HepG2 (cell line): ENCODE results near the gene ETFDH. TPM values are rescaled to one million over a fixed set of nuclear protein-coding genes. Genes with fewer than 3 reads are reported as not detected.

Experiments
- ARID3A ChIP-seq: IDR thresholded peaks from 2 replicates; pipeline ENCODE4 v1.6.1; 2012; ENCODE audit warnings: low read depth, low read length, improper control_type of control experiment
- ATF7 ChIP-seq, 2 experiments: fragments of 450-650 bp in 1 of 2; sonication (generic) in 1 of 2; formaldehyde crosslinking in 1 of 2; IDR thresholded peaks; 2 replicates each; pipeline versions ENCODE4 v1.4.0 to v1.6.1; 2016 to 2020; ENCODE audit warnings: antibody characterized with exemption in 1 of 2, mild to moderate bottlenecking in 1 of 2, missing genetic modification reagents in 1 of 2
- CREB1 ChIP-seq, 2 experiments: fragments of 450-650 bp in 1 of 2; IDR thresholded peaks; 2 replicates each; pipeline ENCODE4 v1.6.1; 2016 to 2017; ENCODE audit warnings: control low read depth in 1 of 2, mild to moderate bottlenecking in 1 of 2, missing compliant biosample characterization in 1 of 2, missing genetic modification characterization in 1 of 2
- SCMH1 ChIP-seq: sonication (generic); formaldehyde crosslinking; IDR thresholded peaks from 2 replicates; pipeline ENCODE4 v1.9.0; 2021; ENCODE audit warnings: missing genetic modification reagents, mild to moderate bottlenecking, borderline replicate concordance
- STAG1 ChIP-seq: sonication (generic); formaldehyde crosslinking; IDR thresholded peaks from 2 replicates; pipeline ENCODE4 v1.4.0; 2020; ENCODE audit warnings: missing genetic modification reagents
- ZBTB1 ChIP-seq: sonication (generic); formaldehyde crosslinking; IDR thresholded peaks from 2 replicates; pipeline ENCODE4 v1.4.0; 2020; ENCODE audit warnings: missing genetic modification reagents, borderline replicate concordance
- ZC3H4 ChIP-seq: sonication (generic); formaldehyde crosslinking; IDR thresholded peaks from 2 replicates; pipeline ENCODE4 v1.4.0; 2020; ENCODE audit warnings: missing genetic modification reagents, borderline replicate concordance
- ZFP36 ChIP-seq: fragments of 150-350 bp; IDR thresholded peaks from 2 replicates; pipeline ENCODE4 v1.6.1; 2018; ENCODE audit warnings: borderline replicate concordance, low read length, low read depth; ENCODE audit not compliant: partially characterized antibody
- ZNF138 ChIP-seq: sonication (generic); formaldehyde crosslinking; IDR thresholded peaks from 2 replicates; pipeline ENCODE4 v1.5.0; 2020; ENCODE audit warnings: mild to moderate bottlenecking, low read depth, missing genetic modification reagents
- ZNF354B ChIP-seq: sonication (generic); formaldehyde crosslinking; IDR thresholded peaks from 2 replicates; pipeline ENCODE4 v1.8.0; 2022; ENCODE audit warnings: mild to moderate bottlenecking, missing genetic modification reagents
- ZNF678 ChIP-seq: sonication (generic); formaldehyde crosslinking; IDR thresholded peaks from 2 replicates; pipeline ENCODE4 v1.4.0; 2020; ENCODE audit warnings: mild to moderate bottlenecking, missing genetic modification reagents
- polyA plus RNA-seq, 8 experiments: library from polyadenylated mRNA; depleted of rRNA in 3 of 8; stranded (reverse) in 7 of 8; unstranded in 1 of 8; fragments of >200 nt; fragmentation: Illumina TruSeq in 4 of 8; extraction: Trizol in 4 of 8; gene quantifications; 2 replicates each; pipeline versions ENCODE4 v1.2.1 to v1.2.3, GENCODE V29; 2011 to 2016; ENCODE audit warnings: low read depth in 4 of 8, missing spikeins in 1 of 8, mixed read lengths in 1 of 8; ENCODE audit not compliant: insufficient read depth in 1 of 8
- total RNA-seq, 5 experiments: library from RNA; depleted of rRNA; stranded (reverse); fragments of >200 nt; fragmentation: Illumina TruSeq; extraction: Trizol; gene quantifications; 2 replicates each; pipeline ENCODE4 v1.2.3, GENCODE V29; 2016; ENCODE audit warnings: low read depth in 1 of 5
- TF ChIP-seq, protein P1 (sequence below): fragments of 450-650 bp; IDR thresholded peaks from 2 replicates; pipeline ENCODE4 v1.6.1; 2017
- TF ChIP-seq, protein P2 (sequence below): sonication (generic); formaldehyde crosslinking; IDR thresholded peaks from 2 replicates; pipeline ENCODE4 v1.5.1; 2020; ENCODE audit warnings: missing genetic modification reagents, mild to moderate bottlenecking, borderline replicate concordance
- TF ChIP-seq, protein P3 (sequence below): sonication (generic); formaldehyde crosslinking; IDR thresholded peaks from 2 replicates; pipeline ENCODE4 v1.5.0; 2020; ENCODE audit warnings: mild to moderate bottlenecking, missing genetic modification reagents, moderate library complexity

Gene ETFDH
- total and polyA plus RNA-seq, 2 of the 13 experiments (the other 11 are each of a cell fraction or from before 2014, with no cell fraction given), result 14.7 to 17.8 TPM

DNA sequence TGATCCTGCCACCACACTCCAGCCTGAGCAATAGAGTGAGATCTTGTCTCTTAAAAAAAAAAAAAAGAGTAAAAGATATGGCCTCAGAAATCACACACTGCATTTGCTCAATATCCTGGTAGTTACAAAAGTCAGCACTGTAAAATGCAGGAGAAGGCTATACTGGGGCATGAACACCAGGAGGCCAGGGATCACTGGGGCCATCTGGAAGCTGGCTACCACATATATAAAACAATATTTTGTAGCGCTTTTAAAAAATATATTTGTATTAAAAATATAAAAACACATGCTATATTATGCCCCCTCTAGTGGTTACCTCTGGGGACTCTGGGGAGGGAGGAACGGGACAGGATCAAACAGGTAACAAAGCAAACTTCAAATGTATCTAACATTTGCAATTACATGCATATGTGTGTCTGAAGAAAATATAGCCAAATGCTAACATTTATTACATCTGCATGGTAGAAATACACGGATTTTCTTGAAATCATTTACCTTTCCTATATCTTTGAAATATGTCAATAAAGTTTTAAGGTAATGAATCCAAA, 4.4 kb upstream of the ETFDH start (continued):
- TF ChIP-seq ZFP36 (peak; percentile 79), ZNF354B (no peak), ZNF138 (CRISPR knock-in tag) (no peak), ATF7 (IDR thresholded peaks at IDR 0.05) (no peak), ATF7 (CRISPR knock-in tag; IDR thresholded peaks at IDR 0.05) (no peak), ZBTB1 (no peak), ARID3A (0 out of 2 replicates have a peak, but pooled peaks have one; percentile 21), CREB1 (IDR thresholded peaks at IDR 0.05) (no peak), CREB1 (CRISPR knock-in tag; IDR thresholded peaks at IDR 0.05) (no peak), ZNF678 (no peak), SCMH1 (CRISPR knock-in tag) (no peak), ZC3H4 (CRISPR knock-in tag) (no peak), STAG1 (peak; percentile 38)
- TF ChIP-seq, protein P1, sequence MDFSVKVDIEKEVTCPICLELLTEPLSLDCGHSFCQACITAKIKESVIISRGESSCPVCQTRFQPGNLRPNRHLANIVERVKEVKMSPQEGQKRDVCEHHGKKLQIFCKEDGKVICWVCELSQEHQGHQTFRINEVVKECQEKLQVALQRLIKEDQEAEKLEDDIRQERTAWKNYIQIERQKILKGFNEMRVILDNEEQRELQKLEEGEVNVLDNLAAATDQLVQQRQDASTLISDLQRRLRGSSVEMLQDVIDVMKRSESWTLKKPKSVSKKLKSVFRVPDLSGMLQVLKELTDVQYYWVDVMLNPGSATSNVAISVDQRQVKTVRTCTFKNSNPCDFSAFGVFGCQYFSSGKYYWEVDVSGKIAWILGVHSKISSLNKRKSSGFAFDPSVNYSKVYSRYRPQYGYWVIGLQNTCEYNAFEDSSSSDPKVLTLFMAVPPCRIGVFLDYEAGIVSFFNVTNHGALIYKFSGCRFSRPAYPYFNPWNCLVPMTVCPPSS, result no peak
- TF ChIP-seq, protein P2, sequence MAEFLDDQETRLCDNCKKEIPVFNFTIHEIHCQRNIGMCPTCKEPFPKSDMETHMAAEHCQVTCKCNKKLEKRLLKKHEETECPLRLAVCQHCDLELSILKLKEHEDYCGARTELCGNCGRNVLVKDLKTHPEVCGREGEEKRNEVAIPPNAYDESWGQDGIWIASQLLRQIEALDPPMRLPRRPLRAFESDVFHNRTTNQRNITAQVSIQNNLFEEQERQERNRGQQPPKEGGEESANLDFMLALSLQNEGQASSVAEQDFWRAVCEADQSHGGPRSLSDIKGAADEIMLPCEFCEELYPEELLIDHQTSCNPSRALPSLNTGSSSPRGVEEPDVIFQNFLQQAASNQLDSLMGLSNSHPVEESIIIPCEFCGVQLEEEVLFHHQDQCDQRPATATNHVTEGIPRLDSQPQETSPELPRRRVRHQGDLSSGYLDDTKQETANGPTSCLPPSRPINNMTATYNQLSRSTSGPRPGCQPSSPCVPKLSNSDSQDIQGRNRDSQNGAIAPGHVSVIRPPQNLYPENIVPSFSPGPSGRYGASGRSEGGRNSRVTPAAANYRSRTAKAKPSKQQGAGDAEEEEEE (CRISPR knock-in tag), result no peak
- TF ChIP-seq, protein P3, sequence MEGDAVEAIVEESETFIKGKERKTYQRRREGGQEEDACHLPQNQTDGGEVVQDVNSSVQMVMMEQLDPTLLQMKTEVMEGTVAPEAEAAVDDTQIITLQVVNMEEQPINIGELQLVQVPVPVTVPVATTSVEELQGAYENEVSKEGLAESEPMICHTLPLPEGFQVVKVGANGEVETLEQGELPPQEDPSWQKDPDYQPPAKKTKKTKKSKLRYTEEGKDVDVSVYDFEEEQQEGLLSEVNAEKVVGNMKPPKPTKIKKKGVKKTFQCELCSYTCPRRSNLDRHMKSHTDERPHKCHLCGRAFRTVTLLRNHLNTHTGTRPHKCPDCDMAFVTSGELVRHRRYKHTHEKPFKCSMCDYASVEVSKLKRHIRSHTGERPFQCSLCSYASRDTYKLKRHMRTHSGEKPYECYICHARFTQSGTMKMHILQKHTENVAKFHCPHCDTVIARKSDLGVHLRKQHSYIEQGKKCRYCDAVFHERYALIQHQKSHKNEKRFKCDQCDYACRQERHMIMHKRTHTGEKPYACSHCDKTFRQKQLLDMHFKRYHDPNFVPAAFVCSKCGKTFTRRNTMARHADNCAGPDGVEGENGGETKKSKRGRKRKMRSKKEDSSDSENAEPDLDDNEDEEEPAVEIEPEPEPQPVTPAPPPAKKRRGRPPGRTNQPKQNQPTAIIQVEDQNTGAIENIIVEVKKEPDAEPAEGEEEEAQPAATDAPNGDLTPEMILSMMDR (CRISPR knock-in tag), result peak; percentile 49
- TF ChIP-seq, all 625 proteins: peak for 7
